ENCODE results near the gene AKAP12. TPM values are rescaled to one million over a fixed set of nuclear protein-coding genes. Genes with fewer than 3 reads are reported as not detected.

The AKAP12 gene
- total RNA-seq, 1 donor from 2014 or later, result 53.9 TPM

- Histone ChIP-seq H3K27ac (no peak overlapping the region), H3K9me3 (no peaks in the 10 kb centered on the region), H3K4me1 (no peaks in the 10 kb centered on the region), H3K4me3 (no peak overlapping the region), H3K36me3 (no peaks in the 10 kb centered on the region), H3K27me3 (no peaks in the 10 kb centered on the region)
- intact Hi-C loops (cut with DNase I), result no loop called here
- TF ChIP-seq CTCF (IDR thresholded peaks at IDR 0.05), result no peak
- DNase-seq (ENCODE audit: low spot score in 2 of 2), result no peak
Measured at GRCh38 chr6:151229401-151230276, 10.1 kb upstream of the AKAP12 start.

- TF ChIP-seq CTCF (IDR thresholded peaks at IDR 0.05), result no peak
Measured at GRCh38 chr6:151230277-151230577, 9.5 kb upstream of the AKAP12 start.

GRCh38 chr6:151232899-151233298 is 6.9 kb upstream of the AKAP12 start:
- no peak for DNase-seq (ENCODE audit: low spot score in 2 of 2)
- TF ChIP-seq CTCF (IDR thresholded peaks at IDR 0.05), result no peak
- Histone ChIP-seq H3K36me3 (no peaks in the 10 kb centered on the region), H3K4me3 (no peak overlapping the region), H3K27me3 (no peaks in the 10 kb centered on the region), H3K9me3 (no peaks in the 10 kb centered on the region), H3K4me1 (no peaks in the 10 kb centered on the region), H3K27ac (no peak overlapping the region)
- intact Hi-C loops (cut with DNase I), result no loop called here

More at GRCh38 chr6:151230277-151230577, 9.5 kb upstream of the AKAP12 start:
- no peak overlapping the region for H3K27ac ChIP-seq
- no peaks in the 10 kb centered on the region for H3K27me3 ChIP-seq
- intact Hi-C loops (cut with DNase I), result no loop called here
- no peak for DNase-seq (ENCODE audit: low spot score in 2 of 2)
- no peaks in the 10 kb centered on the region for H3K4me1 ChIP-seq
- H3K9me3 ChIP-seq, result no peaks in the 10 kb centered on the region
- no peaks in the 10 kb centered on the region for H3K36me3 ChIP-seq
- H3K4me3 ChIP-seq, result no peak overlapping the region

GRCh38 chr6:151233731-151234130 is 6.0 kb upstream of the AKAP12 start:
- intact Hi-C loops (cut with DNase I), result no loop called here

GRCh38 chr6:151236668-151237401 is 2.9 kb upstream of the AKAP12 start:
- Histone ChIP-seq H3K36me3 (no peaks in the 10 kb centered on the region), H3K27ac (no peak overlapping the region), H3K27me3 (no peaks in the 10 kb centered on the region), H3K4me1 (peaks cover 0 to 10% of the 10 kb centered on the region in 2 donors), H3K4me3 (no peak overlapping the region), H3K9me3 (no peaks in the 10 kb centered on the region)
- DNase-seq (ENCODE audit: low spot score in 2 of 2), result no peak
- TF ChIP-seq CTCF (IDR thresholded peaks at IDR 0.05), result no peak
- intact Hi-C loops (cut with DNase I), result no loop called here

More at GRCh38 chr6:151233731-151234130, 6.0 kb upstream of the AKAP12 start:
- Histone ChIP-seq H3K4me3 (no peak overlapping the region), H3K4me1 (no peaks in the 10 kb centered on the region), H3K27me3 (no peaks in the 10 kb centered on the region), H3K27ac (no peak overlapping the region), H3K9me3 (no peaks in the 10 kb centered on the region), H3K36me3 (no peaks in the 10 kb centered on the region)
- no peak for TF ChIP-seq CTCF (IDR thresholded peaks at IDR 0.05)
- no peak for DNase-seq (ENCODE audit: low spot score in 2 of 2)
